ENCODE results near the gene MBD3L2B. TPM values are rescaled to one million over a fixed set of nuclear protein-coding genes. Genes with fewer than 3 reads are reported as not detected.

The MBD3L2B gene
- total RNA-seq, 2 donors from 2014 or later: not detected

DNA sequence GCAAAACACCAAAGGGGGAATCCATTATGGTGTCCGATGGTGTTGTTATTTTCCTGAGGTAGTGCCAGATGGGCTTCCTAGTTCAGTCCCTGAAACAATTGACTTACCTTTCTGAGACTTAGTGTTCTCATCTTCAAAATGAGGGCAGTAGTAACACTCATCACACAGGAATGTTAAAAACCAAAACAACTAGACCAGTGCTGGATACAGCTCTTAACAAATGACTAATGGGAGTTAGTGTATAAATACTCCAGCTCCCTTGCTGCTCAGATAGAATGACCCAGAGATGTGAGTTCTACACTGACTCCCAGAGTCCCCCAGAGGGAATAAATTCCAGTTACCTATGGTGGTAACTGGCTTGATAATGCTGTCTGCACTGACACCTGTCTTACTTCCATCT, 49.9 kb downstream of the MBD3L2B start:
- Mint-ChIP-seq H3K9me3 (peaks cover 88% of the 10 kb centered on the region), H3K4me1 (no peaks in the 10 kb centered on the region), H3K27me3 (ENCODE audit: insufficient read depth) (no peaks in the 10 kb centered on the region), H3K27ac (no peak overlapping the region), H3K36me3 (ENCODE audit: low read depth) (peaks cover 2% of the 10 kb centered on the region), H3K4me3 (no peak overlapping the region)
- WGBS, 2 experiments (ENCODE audit: insufficient coverage in 1 of 2, insufficient read length in 1 of 2): 71 to 86% methylated on average over 1 of the region's 1 CpG
- Histone ChIP-seq H3K9ac (ENCODE audit: extremely low read depth, low read length, poor library complexity, severe bottlenecking) (no peak overlapping the region), H3K9me3 (ENCODE audit: control insufficient read depth, low read length) (peaks cover 68% of the 10 kb centered on the region), H3K27me3 (ENCODE audit: control insufficient read depth, insufficient read depth, low read length, poor library complexity, severe bottlenecking) (no peaks in the 10 kb centered on the region), H3K4me3 (ENCODE audit: low read length) (no peak overlapping the region), H3K36me3 (ENCODE audit: control insufficient read depth, insufficient read depth, low read length) (no peaks in the 10 kb centered on the region), H3K27ac (ENCODE audit: low read depth, low read length) (no peak overlapping the region), H3K4me1 (ENCODE audit: control insufficient read depth, insufficient read depth, low read length) (no peaks in the 10 kb centered on the region)
- TF ChIP-seq, protein P1, sequence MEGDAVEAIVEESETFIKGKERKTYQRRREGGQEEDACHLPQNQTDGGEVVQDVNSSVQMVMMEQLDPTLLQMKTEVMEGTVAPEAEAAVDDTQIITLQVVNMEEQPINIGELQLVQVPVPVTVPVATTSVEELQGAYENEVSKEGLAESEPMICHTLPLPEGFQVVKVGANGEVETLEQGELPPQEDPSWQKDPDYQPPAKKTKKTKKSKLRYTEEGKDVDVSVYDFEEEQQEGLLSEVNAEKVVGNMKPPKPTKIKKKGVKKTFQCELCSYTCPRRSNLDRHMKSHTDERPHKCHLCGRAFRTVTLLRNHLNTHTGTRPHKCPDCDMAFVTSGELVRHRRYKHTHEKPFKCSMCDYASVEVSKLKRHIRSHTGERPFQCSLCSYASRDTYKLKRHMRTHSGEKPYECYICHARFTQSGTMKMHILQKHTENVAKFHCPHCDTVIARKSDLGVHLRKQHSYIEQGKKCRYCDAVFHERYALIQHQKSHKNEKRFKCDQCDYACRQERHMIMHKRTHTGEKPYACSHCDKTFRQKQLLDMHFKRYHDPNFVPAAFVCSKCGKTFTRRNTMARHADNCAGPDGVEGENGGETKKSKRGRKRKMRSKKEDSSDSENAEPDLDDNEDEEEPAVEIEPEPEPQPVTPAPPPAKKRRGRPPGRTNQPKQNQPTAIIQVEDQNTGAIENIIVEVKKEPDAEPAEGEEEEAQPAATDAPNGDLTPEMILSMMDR (conservative IDR thresholded peaks at IDR 0.05): no peak
- no peak for DNase-seq

GRCh38 chr19:6970443-6970842, 50.8 kb downstream of the MBD3L2B start:
- DNase-seq: no peak
- no peak overlapping the region for H3K27ac ChIP-seq (ENCODE audit: low read depth, low read length)
- TF ChIP-seq, protein P1 (conservative IDR thresholded peaks at IDR 0.05): no peak
- no peak overlapping the region for H3K9ac ChIP-seq (ENCODE audit: extremely low read depth, low read length, poor library complexity, severe bottlenecking)
- Mint-ChIP-seq H3K27ac (no peak overlapping the region), H3K4me1 (no peaks in the 10 kb centered on the region), H3K9me3 (peaks cover 88% of the 10 kb centered on the region), H3K36me3 (ENCODE audit: low read depth) (peaks cover 2% of the 10 kb centered on the region), H3K4me3 (no peak overlapping the region), H3K27me3 (ENCODE audit: insufficient read depth) (no peaks in the 10 kb centered on the region)
- H3K4me3 ChIP-seq (ENCODE audit: low read length): no peak overlapping the region
- WGBS, 2 experiments (ENCODE audit: insufficient coverage in 1 of 2, insufficient read length in 1 of 2): 83 to 90% methylated on average over 1 to 5 of the region's 5 CpGs
- peaks cover 63% of the 10 kb centered on the region for H3K9me3 ChIP-seq (ENCODE audit: control insufficient read depth, low read length)
- H3K27me3 ChIP-seq (ENCODE audit: control insufficient read depth, insufficient read depth, low read length, poor library complexity, severe bottlenecking): no peaks in the 10 kb centered on the region
- no peaks in the 10 kb centered on the region for H3K36me3 ChIP-seq (ENCODE audit: control insufficient read depth, insufficient read depth, low read length)
- H3K4me1 ChIP-seq (ENCODE audit: control insufficient read depth, insufficient read depth, low read length): no peaks in the 10 kb centered on the region

GRCh38 chr19:6970021-6970420, 51.2 kb downstream of the MBD3L2B start:
- Histone ChIP-seq H3K9ac (ENCODE audit: extremely low read depth, low read length, poor library complexity, severe bottlenecking) (no peak overlapping the region), H3K4me3 (ENCODE audit: low read length) (no peak overlapping the region), H3K27me3 (ENCODE audit: control insufficient read depth, insufficient read depth, low read length, poor library complexity, severe bottlenecking) (no peaks in the 10 kb centered on the region), H3K36me3 (ENCODE audit: control insufficient read depth, insufficient read depth, low read length) (no peaks in the 10 kb centered on the region), H3K9me3 (ENCODE audit: control insufficient read depth, low read length) (peaks cover 64% of the 10 kb centered on the region), H3K27ac (ENCODE audit: low read depth, low read length) (no peak overlapping the region), H3K4me1 (ENCODE audit: control insufficient read depth, insufficient read depth, low read length) (no peaks in the 10 kb centered on the region)
- Mint-ChIP-seq H3K27ac (no peak overlapping the region), H3K4me1 (no peaks in the 10 kb centered on the region), H3K36me3 (ENCODE audit: low read depth) (peaks cover 2% of the 10 kb centered on the region), H3K4me3 (no peak overlapping the region), H3K9me3 (peaks cover 87% of the 10 kb centered on the region), H3K27me3 (ENCODE audit: insufficient read depth) (no peaks in the 10 kb centered on the region)
- WGBS, 2 experiments (ENCODE audit: insufficient coverage in 1 of 2, insufficient read length in 1 of 2): no CpG with 5 or more reads among the region's 2 CpGs
- TF ChIP-seq, protein P1 (conservative IDR thresholded peaks at IDR 0.05): no peak
- DNase-seq: no peak
